Measurements from ENCODE around the gene ATP1A1.

The ATP1A1 gene

DNA sequence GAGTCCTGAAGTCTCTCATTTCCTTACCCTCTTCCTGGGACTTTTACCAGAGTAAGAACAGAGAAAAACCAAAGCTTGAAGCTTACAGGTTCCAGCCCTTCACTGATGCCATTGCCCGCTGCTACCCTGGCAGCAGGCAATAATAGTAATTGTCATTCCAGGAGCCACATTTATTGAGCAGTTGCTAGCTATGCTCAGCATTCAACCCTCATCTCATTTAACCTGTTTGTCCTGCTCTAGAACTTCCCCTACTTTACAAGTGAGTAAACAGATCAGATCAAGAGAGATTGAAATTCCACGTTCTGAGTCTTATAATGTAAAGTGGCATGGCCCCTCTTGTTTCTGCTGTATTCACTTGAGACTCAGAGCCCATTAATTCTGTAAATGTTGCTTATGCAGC lies 80.4 kb downstream of the ATP1A1 start:
- Histone ChIP-seq H3K4me3 (ENCODE audit: low read depth, low read length, poor library complexity, severe bottlenecking) (no peak overlapping the region), H3K4me2 (ENCODE audit: low read length) (no peak overlapping the region), H4K20me1 (ENCODE audit: insufficient read depth, low read length) (no peaks in the 10 kb centered on the region), H2AFZ (ENCODE audit: low read length) (no peak overlapping the region), H3K27me3 (ENCODE audit: insufficient read depth, low read length) (no peaks in the 10 kb centered on the region), H3K36me3 (ENCODE audit: insufficient read depth, low read length) (no peaks in the 10 kb centered on the region), H3K27ac (ENCODE audit: low read depth, low read length, poor library complexity, severe bottlenecking) (no peak overlapping the region), H3K79me2 (ENCODE audit: insufficient read depth, low read length) (no peaks in the 10 kb centered on the region), H3K9me3 (ENCODE audit: low read length) (no peaks in the 10 kb centered on the region), H3K9ac (ENCODE audit: low read length) (no peak overlapping the region), H3F3A (ENCODE audit: insufficient read depth, low read length) (no peaks in the 10 kb centered on the region), H3K4me1 (ENCODE audit: insufficient read depth, low read length, severe bottlenecking) (no peaks in the 10 kb centered on the region), H3K9me2 (ENCODE audit: low read depth, low read length) (no peaks in the 10 kb centered on the region)
- TF ChIP-seq, protein P1, sequence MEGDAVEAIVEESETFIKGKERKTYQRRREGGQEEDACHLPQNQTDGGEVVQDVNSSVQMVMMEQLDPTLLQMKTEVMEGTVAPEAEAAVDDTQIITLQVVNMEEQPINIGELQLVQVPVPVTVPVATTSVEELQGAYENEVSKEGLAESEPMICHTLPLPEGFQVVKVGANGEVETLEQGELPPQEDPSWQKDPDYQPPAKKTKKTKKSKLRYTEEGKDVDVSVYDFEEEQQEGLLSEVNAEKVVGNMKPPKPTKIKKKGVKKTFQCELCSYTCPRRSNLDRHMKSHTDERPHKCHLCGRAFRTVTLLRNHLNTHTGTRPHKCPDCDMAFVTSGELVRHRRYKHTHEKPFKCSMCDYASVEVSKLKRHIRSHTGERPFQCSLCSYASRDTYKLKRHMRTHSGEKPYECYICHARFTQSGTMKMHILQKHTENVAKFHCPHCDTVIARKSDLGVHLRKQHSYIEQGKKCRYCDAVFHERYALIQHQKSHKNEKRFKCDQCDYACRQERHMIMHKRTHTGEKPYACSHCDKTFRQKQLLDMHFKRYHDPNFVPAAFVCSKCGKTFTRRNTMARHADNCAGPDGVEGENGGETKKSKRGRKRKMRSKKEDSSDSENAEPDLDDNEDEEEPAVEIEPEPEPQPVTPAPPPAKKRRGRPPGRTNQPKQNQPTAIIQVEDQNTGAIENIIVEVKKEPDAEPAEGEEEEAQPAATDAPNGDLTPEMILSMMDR (IDR thresholded peaks at IDR 0.05; ENCODE audit: low read length), result no peak
- no peak for TF ChIP-seq EZH2 (IDR thresholded peaks at IDR 0.05; ENCODE audit: borderline replicate concordance, low read length)

DNA sequence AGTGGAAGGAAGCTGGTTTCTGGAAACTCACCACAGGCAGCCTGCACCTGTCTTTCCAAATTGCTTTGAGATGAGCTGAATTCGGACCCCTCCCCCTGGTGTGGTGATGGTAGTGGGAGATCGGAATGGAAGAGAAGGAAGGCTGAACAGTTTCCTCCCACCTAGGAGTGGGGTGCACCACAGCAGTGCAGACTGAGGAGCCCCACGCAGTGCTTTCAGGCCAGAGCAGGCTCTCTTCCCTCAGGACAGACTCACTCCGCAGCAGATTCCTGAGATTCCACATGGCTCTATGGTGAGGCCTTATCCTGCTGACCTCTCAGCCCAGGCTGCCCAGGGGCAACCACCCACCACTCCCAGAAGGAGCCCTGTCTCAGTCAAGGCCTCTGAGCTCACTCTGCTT lies 80.9 kb downstream of the ATP1A1 start:
- no peaks in the 10 kb centered on the region for H3K36me3 ChIP-seq (ENCODE audit: insufficient read depth, low read length)
- H3K79me2 ChIP-seq (ENCODE audit: insufficient read depth, low read length), result no peaks in the 10 kb centered on the region
- no peak for TF ChIP-seq EZH2 (IDR thresholded peaks at IDR 0.05; ENCODE audit: borderline replicate concordance, low read length)
- TF ChIP-seq, protein P1 (IDR thresholded peaks at IDR 0.05; ENCODE audit: low read length), result no peak
- no peak overlapping the region for H3K4me2 ChIP-seq (ENCODE audit: low read length)
- no peaks in the 10 kb centered on the region for H3K9me3 ChIP-seq (ENCODE audit: low read length)
- no peaks in the 10 kb centered on the region for H3K9me2 ChIP-seq (ENCODE audit: low read depth, low read length)
- no peaks in the 10 kb centered on the region for H3F3A ChIP-seq (ENCODE audit: insufficient read depth, low read length)
- no peaks in the 10 kb centered on the region for H4K20me1 ChIP-seq (ENCODE audit: insufficient read depth, low read length)
- H2AFZ ChIP-seq (ENCODE audit: low read length), result no peak overlapping the region
- no peaks in the 10 kb centered on the region for H3K27me3 ChIP-seq (ENCODE audit: insufficient read depth, low read length)
- no peak overlapping the region for H3K9ac ChIP-seq (ENCODE audit: low read length)
- H3K4me1 ChIP-seq (ENCODE audit: insufficient read depth, low read length, severe bottlenecking), result no peaks in the 10 kb centered on the region
- no peak overlapping the region for H3K4me3 ChIP-seq (ENCODE audit: low read depth, low read length, poor library complexity, severe bottlenecking)
- H3K27ac ChIP-seq (ENCODE audit: low read depth, low read length, poor library complexity, severe bottlenecking), result no peak overlapping the region
